NT2/D1 (cell line): Measurements from ENCODE around the gene SVEP1.

Source experiments
- DNase-seq: peaks from one replicate; pipeline ENCODE4 v3.0.0-alpha.2; 2011; ENCODE audit warnings: low read depth, low spot score
- H3K27me3 ChIP-seq: 2 replicates; pipeline ENCODE4 v1.6.0; 2011; ENCODE audit warnings: mild to moderate bottlenecking; ENCODE audit not compliant: insufficient read length, insufficient read depth
- H3K36me3 ChIP-seq: 2 replicates; pipeline ENCODE4 v1.6.1; 2011; ENCODE audit warnings: mild to moderate bottlenecking, low read length, mixed read lengths; ENCODE audit not compliant: insufficient read depth, insufficient read length
- H3K4me1 ChIP-seq: 2 replicates; pipeline ENCODE4 v1.5.1; 2011; ENCODE audit not compliant: insufficient read depth, insufficient read length
- H3K4me3 ChIP-seq: 2 replicates; pipeline ENCODE4 v1.5.1; 2011; ENCODE audit warnings: low read depth; ENCODE audit not compliant: insufficient read length
- H3K9ac ChIP-seq: 2 replicates; pipeline ENCODE4 v1.6.0; 2011; ENCODE audit warnings: low read depth; ENCODE audit not compliant: insufficient read length
- H3K9me3 ChIP-seq: 2 replicates; pipeline ENCODE4 v1.5.1; 2011; ENCODE audit warnings: mild to moderate bottlenecking, low read length; ENCODE audit not compliant: insufficient read depth
- SUZ12 ChIP-seq: IDR thresholded peaks from 2 replicates; pipeline ENCODE4 v1.6.1; 2011; ENCODE audit not compliant: insufficient read length, insufficient read depth; ENCODE audit errors: extremely low read depth
- YY1 ChIP-seq: IDR thresholded peaks from 2 replicates; pipeline ENCODE4 v1.6.1; 2011; ENCODE audit not compliant: insufficient read length, insufficient read depth
- ZNF274 ChIP-seq: IDR thresholded peaks from 2 replicates; pipeline ENCODE4 v1.6.1; 2011; ENCODE audit warnings: mild to moderate bottlenecking, low read depth, low read length

The SVEP1 gene

GRCh38 chr9:110320651-110321445 is 258.7 kb downstream of the SVEP1 start:
- DNase-seq: no peak
- Histone ChIP-seq H3K36me3 (no peaks in the 10 kb centered on the region), H3K4me1 (peaks cover 3% of the 10 kb centered on the region), H3K27me3 (no peaks in the 10 kb centered on the region), H3K4me3 (no peak overlapping the region), H3K9me3 (no peaks in the 10 kb centered on the region), H3K9ac (no peak overlapping the region)
- TF ChIP-seq SUZ12 (no peak), ZNF274 (no peak), YY1 (no peak)

DNA sequence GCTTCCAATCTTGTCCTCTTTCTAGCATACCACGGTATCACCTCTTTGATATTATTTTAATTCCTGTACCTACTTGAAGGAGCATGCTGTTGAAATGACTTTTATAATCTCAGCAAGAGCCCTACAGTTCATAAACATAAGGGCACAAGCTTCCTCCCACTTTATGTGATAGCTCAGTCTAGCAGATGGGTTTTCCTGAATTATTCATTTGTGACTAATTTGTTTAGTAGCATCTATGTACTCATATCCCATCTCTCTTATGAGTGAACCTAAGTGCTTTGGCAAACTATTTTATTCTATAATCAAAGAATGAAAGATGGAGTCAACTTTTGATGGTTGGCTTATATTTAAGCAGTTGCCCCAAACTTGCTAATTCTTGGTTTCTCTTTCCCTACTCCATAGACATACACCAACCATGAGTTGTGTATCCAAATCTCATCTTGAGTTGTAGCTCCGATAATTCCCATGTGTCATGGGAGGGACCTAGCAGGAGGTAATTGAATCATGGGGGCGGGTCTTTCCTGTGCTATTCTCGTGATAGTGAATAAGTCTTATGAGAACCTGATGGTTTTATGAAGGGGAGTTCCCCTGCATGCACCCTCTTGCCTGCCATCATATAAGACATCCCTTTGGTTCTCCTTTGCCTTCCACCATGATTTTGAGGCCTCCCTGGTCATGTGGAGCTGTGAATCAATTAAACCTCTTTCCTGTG is 259.6 kb downstream of the SVEP1 start:
- Histone ChIP-seq H3K4me1 (peaks cover 3% of the 10 kb centered on the region), H3K27me3 (no peaks in the 10 kb centered on the region), H3K9ac (no peak overlapping the region), H3K4me3 (no peak overlapping the region), H3K36me3 (no peaks in the 10 kb centered on the region), H3K9me3 (no peaks in the 10 kb centered on the region)
- TF ChIP-seq YY1 (no peak), ZNF274 (no peak), SUZ12 (no peak)
- no peak for DNase-seq

GRCh38 chr9:110317911-110318310 is 261.6 kb downstream of the SVEP1 start:
- H3K4me1 ChIP-seq: peaks cover 3% of the 10 kb centered on the region
- H3K36me3 ChIP-seq: no peaks in the 10 kb centered on the region
- no peaks in the 10 kb centered on the region for H3K9me3 ChIP-seq
- H3K4me3 ChIP-seq: no peak overlapping the region
- no peak for DNase-seq
- no peak overlapping the region for H3K9ac ChIP-seq
- no peak for TF ChIP-seq SUZ12
- no peak for TF ChIP-seq YY1
- no peak for TF ChIP-seq ZNF274
- no peaks in the 10 kb centered on the region for H3K27me3 ChIP-seq

- no peak for TF ChIP-seq YY1
- no peak for TF ChIP-seq SUZ12
- TF ChIP-seq ZNF274: no peak
- no peak for DNase-seq
Observed at GRCh38 chr9:110316261-110317075, 263.1 kb downstream of the SVEP1 start.

More at GRCh38 chr9:110316261-110317075, 263.1 kb downstream of the SVEP1 start:
- no peaks in the 10 kb centered on the region for H3K27me3 ChIP-seq
- peaks cover 3% of the 10 kb centered on the region for H3K4me1 ChIP-seq
- H3K36me3 ChIP-seq: no peaks in the 10 kb centered on the region
- H3K4me3 ChIP-seq: no peak overlapping the region
- no peak overlapping the region for H3K9ac ChIP-seq
- peaks cover 10% of the 10 kb centered on the region; the same call in 1 of the 2 replicates for H3K9me3 ChIP-seq
